ENCODE results near the gene DGKH.

DNA sequence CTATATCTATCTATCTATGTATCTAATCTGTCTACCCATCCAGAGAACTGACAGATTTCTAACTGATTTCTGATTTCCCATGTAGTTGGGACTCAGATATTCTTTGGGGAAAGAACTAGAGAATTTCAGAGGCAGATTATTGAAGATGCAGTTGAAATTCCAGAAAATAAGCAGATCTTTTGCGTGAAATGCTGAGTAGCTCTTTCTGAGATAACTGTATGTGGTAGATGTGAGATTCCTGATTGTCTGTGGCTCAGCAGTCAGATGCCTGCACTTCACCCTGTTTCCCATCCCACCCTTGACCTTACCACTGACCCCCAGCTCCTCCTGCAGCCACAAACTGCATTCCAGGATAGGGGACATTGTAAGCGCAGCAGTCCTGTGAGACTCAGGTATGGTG lies 61.5 kb downstream of the DGKH start:
- no peak for TF ChIP-seq SOX6 (IDR thresholded peaks at IDR 0.05)
- no peak for TF ChIP-seq FOXP1 (CRISPR knock-in tag; IDR thresholded peaks at IDR 0.05)
- no peak for TF ChIP-seq YY1 (IDR thresholded peaks at IDR 0.05; ENCODE audit: borderline replicate concordance in 1 of 3, control insufficient read depth in 1 of 3, extremely low read depth in 1 of 3, insufficient read depth in 3 of 3, insufficient read length in 1 of 3, insufficient replicate concordance in 2 of 3, low read depth in 1 of 3, low read length in 2 of 3)

All from K562 (cell line).